H1 (cell line): ENCODE results near the gene GRIA3.

ENCODE experiments used
- BRCA1 ChIP-seq: IDR thresholded peaks from 2 replicates; pipeline ENCODE4 v1.6.1; 2012; ENCODE audit warnings: low read depth, low read length, improper control_type of control experiment
- EGR1 ChIP-seq: IDR thresholded peaks from 2 replicates; pipeline ENCODE4 v1.6.1; 2011; ENCODE audit warnings: low read depth, low read length, borderline replicate concordance
- EP300 ChIP-seq, 2 experiments: IDR thresholded peaks; 1 replicate in 1 of 2; 2 replicates in 1 of 2; pipeline ENCODE4 v1.6.1; 2011 to 2012; ENCODE audit warnings: low read depth in 2 of 2, low read length in 2 of 2, mild to moderate bottlenecking in 2 of 2, borderline replicate concordance in 1 of 2, inconsistent platforms in 1 of 2, moderate library complexity in 1 of 2
- EZH2 ChIP-seq: fragments of 200-600 bp; sonication (generic); IDR thresholded peaks from 2 replicates; pipeline ENCODE4 v1.7.1; 2012; ENCODE audit warnings: low read depth, mild to moderate bottlenecking, moderate library complexity, low read length, inconsistent platforms; ENCODE audit not compliant: severe bottlenecking
- TBP ChIP-seq: IDR thresholded peaks from 2 replicates; pipeline ENCODE4 v1.6.1; 2011; ENCODE audit warnings: low read depth, low read length, improper control_type of control experiment
- TCF12 ChIP-seq: IDR thresholded peaks from 2 replicates; pipeline ENCODE4 v1.6.1; 2011; ENCODE audit warnings: low read depth, mild to moderate bottlenecking, low read length
- YY1 ChIP-seq: IDR thresholded peaks from 2 replicates; pipeline ENCODE4 v1.6.1; 2011; ENCODE audit warnings: low read depth, mild to moderate bottlenecking, low read length
- TF ChIP-seq, protein P1 (sequence below), 3 experiments: IDR thresholded peaks; 1 replicate in 2 of 3; 2 replicates in 1 of 3; pipeline versions ENCODE4 v1.5.1 to v1.6.1; 2011; ENCODE audit warnings: low read length in 3 of 3, mild to moderate bottlenecking in 3 of 3, inconsistent platforms in 2 of 3, low read depth in 1 of 3, moderate library complexity in 1 of 3; ENCODE audit not compliant: insufficient read depth in 1 of 3; ENCODE audit errors: control extremely low read depth in 1 of 3
- TF ChIP-seq, protein P2 (sequence below): IDR thresholded peaks from 2 replicates; pipeline ENCODE4 v1.6.1; 2011; ENCODE audit warnings: low read length, improper control_type of control experiment
- TF ChIP-seq, protein P3 (sequence below): IDR thresholded peaks from 2 replicates; pipeline ENCODE4 v1.6.1; 2012; ENCODE audit warnings: inconsistent platforms

DNA sequence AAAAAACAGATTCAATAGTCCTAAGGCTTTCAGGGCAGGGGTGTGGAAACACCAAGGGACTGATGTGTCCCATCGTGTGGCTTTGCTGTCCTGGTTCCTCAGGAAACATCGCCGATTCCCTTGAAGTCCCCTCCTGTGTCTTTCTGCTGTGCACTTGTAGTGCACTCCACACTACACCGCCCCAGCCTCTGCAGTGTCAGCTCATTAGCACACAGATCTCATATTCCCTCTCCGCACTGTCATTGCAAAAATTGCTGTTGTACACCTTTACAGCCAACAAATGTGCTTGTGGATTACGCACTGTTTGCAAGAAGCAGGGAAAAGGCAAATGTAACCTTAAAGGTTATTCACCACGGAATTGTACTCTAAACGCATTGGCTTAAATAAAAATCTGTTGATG is 5.3 kb downstream of the GRIA3 start:
- TF ChIP-seq BRCA1 (no peak), TCF12 (no peak), YY1 (no peak), EZH2 (no peak), EGR1 (no peak), TBP (no peak), EP300 (IDR thresholded peaks at IDR 0.05; ENCODE audit: borderline replicate concordance in 1 of 2, low read depth in 2 of 2, low read length in 2 of 2) (no peak)
- TF ChIP-seq, protein P1, sequence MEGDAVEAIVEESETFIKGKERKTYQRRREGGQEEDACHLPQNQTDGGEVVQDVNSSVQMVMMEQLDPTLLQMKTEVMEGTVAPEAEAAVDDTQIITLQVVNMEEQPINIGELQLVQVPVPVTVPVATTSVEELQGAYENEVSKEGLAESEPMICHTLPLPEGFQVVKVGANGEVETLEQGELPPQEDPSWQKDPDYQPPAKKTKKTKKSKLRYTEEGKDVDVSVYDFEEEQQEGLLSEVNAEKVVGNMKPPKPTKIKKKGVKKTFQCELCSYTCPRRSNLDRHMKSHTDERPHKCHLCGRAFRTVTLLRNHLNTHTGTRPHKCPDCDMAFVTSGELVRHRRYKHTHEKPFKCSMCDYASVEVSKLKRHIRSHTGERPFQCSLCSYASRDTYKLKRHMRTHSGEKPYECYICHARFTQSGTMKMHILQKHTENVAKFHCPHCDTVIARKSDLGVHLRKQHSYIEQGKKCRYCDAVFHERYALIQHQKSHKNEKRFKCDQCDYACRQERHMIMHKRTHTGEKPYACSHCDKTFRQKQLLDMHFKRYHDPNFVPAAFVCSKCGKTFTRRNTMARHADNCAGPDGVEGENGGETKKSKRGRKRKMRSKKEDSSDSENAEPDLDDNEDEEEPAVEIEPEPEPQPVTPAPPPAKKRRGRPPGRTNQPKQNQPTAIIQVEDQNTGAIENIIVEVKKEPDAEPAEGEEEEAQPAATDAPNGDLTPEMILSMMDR (IDR thresholded peaks at IDR 0.05; ENCODE audit: control extremely low read depth in 1 of 3, insufficient read depth in 1 of 3, low read depth in 1 of 3, low read length in 3 of 3), result no peak
- TF ChIP-seq, protein P2, sequence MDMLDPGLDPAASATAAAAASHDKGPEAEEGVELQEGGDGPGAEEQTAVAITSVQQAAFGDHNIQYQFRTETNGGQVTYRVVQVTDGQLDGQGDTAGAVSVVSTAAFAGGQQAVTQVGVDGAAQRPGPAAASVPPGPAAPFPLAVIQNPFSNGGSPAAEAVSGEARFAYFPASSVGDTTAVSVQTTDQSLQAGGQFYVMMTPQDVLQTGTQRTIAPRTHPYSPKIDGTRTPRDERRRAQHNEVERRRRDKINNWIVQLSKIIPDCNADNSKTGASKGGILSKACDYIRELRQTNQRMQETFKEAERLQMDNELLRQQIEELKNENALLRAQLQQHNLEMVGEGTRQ, result no peak
- TF ChIP-seq, protein P3, sequence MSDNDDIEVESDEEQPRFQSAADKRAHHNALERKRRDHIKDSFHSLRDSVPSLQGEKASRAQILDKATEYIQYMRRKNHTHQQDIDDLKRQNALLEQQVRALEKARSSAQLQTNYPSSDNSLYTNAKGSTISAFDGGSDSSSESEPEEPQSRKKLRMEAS, result no peak
